Nephron progenitor cell (in vitro differentiated cells): Measurements from ENCODE around the gene PER2.
"Not testable (repeated sequence)": the region's sequence is repeated elsewhere in the genome, so short reads cannot be mapped to it uniquely, and the experiment has no call there.

ENCODE experiments used
- DNase-seq: peaks from one replicate; pipeline ENCODE4 v3.0.0; 2021
- H3K27ac Mint-ChIP-seq: 2 replicates; pipeline ENCODE4 v1.8.0; 2021; ENCODE audit warnings: mild to moderate bottlenecking, moderate library complexity, mixed read lengths
- H3K27me3 Mint-ChIP-seq: 2 replicates; pipeline ENCODE4 v1.8.0; 2021; ENCODE audit warnings: mild to moderate bottlenecking, low read depth, mixed read lengths; ENCODE audit not compliant: poor library complexity
- H3K36me3 Mint-ChIP-seq: 2 replicates; pipeline ENCODE4 v1.8.0; 2021; ENCODE audit warnings: low read depth, mixed read lengths
- H3K4me1 Mint-ChIP-seq: 2 replicates; pipeline ENCODE4 v1.8.0; 2021; ENCODE audit warnings: mixed read lengths
- H3K4me3 Mint-ChIP-seq: 2 replicates; pipeline ENCODE4 v1.8.0; 2021; ENCODE audit warnings: mild to moderate bottlenecking, moderate library complexity, mixed read lengths
- H3K9me3 Mint-ChIP-seq: 2 replicates; pipeline ENCODE4 v1.8.0; 2021; ENCODE audit warnings: mild to moderate bottlenecking, moderate library complexity, mixed read lengths
- CTCF ChIP-seq: fragments of 200-600 bp; sonication (generic); IDR thresholded peaks from 2 replicates; pipeline ENCODE4 v1.5.0; 2021; ENCODE audit warnings: antibody characterized with exemption

Gene PER2

GRCh38 chr2:238331916-238332315 lies 43.5 kb upstream of the PER2 start:
- DNase-seq: no peak
- no peaks in the 10 kb centered on the region for H3K4me1 Mint-ChIP-seq

GRCh38 chr2:238330391-238330790 lies 42.0 kb upstream of the PER2 start:
- Mint-ChIP-seq H3K9me3 (peaks cover 6% of the 10 kb centered on the region), H3K4me1 (no peaks in the 10 kb centered on the region), H3K27me3 (no peaks in the 10 kb centered on the region), H3K4me3 (no peak overlapping the region), H3K36me3 (peaks cover 51% of the 10 kb centered on the region), H3K27ac (no peak overlapping the region)
- DNase-seq: no peak
- no peak for TF ChIP-seq CTCF

More at GRCh38 chr2:238331916-238332315, 43.5 kb upstream of the PER2 start:
- Mint-ChIP-seq H3K36me3 (peaks cover 37% of the 10 kb centered on the region), H3K27ac (no peak overlapping the region), H3K27me3 (no peaks in the 10 kb centered on the region), H3K9me3 (peaks cover 6% of the 10 kb centered on the region), H3K4me3 (no peak overlapping the region)
- no peak for TF ChIP-seq CTCF

- no peaks in the 10 kb centered on the region for H3K4me1 Mint-ChIP-seq
- H3K36me3 Mint-ChIP-seq: peaks cover 54% of the 10 kb centered on the region
Observed at GRCh38 chr2:238327751-238328150, 39.3 kb upstream of the PER2 start.

GRCh38 chr2:238326801-238327365 lies 38.5 kb upstream of the PER2 start:
- H3K4me3 Mint-ChIP-seq: no peak overlapping the region
- H3K27me3 Mint-ChIP-seq: no peaks in the 10 kb centered on the region
- H3K36me3 Mint-ChIP-seq: peaks cover 54% of the 10 kb centered on the region
- peaks cover 1% of the 10 kb centered on the region for H3K4me1 Mint-ChIP-seq
- TF ChIP-seq CTCF: no peak
- peaks cover 6% of the 10 kb centered on the region for H3K9me3 Mint-ChIP-seq
- H3K27ac Mint-ChIP-seq: no peak overlapping the region
- no peak for DNase-seq

More at GRCh38 chr2:238327751-238328150, 39.3 kb upstream of the PER2 start:
- Mint-ChIP-seq H3K27ac (no peak overlapping the region), H3K4me3 (no peak overlapping the region), H3K9me3 (peaks cover 6% of the 10 kb centered on the region), H3K27me3 (no peaks in the 10 kb centered on the region)
- no peak for TF ChIP-seq CTCF
- DNase-seq: no peak

GRCh38 chr2:238325694-238326093 lies 37.3 kb upstream of the PER2 start:
- H3K4me3 Mint-ChIP-seq: no peak overlapping the region
- H3K27me3 Mint-ChIP-seq: no peaks in the 10 kb centered on the region
- H3K9me3 Mint-ChIP-seq: peaks cover 6% of the 10 kb centered on the region
- no peak for DNase-seq
- H3K36me3 Mint-ChIP-seq: peaks cover 54% of the 10 kb centered on the region
- peaks cover 10% of the 10 kb centered on the region for H3K4me1 Mint-ChIP-seq
- no peak overlapping the region for H3K27ac Mint-ChIP-seq
- TF ChIP-seq CTCF: no peak

- not testable (repeated sequence) for DNase-seq, H3K27ac Mint-ChIP-seq, H3K4me3 Mint-ChIP-seq, H3K27me3 Mint-ChIP-seq, H3K9me3 Mint-ChIP-seq
- Mint-ChIP-seq H3K4me1 (peaks cover 16% of the 10 kb centered on the region), H3K36me3 (peaks cover 45% of the 10 kb centered on the region)
Observed at GRCh38 chr2:238324248-238324647, 35.8 kb upstream of the PER2 start.
